Activated CD4-positive, alpha-beta T cell treated with anti-CD3 and anti-CD28 coated beads for 24 hours (primary cell): ENCODE results near the gene C10orf53.
"Not testable (repeated sequence)": the region's sequence is repeated elsewhere in the genome, so short reads cannot be mapped to it uniquely, and the experiment has no call there.

Experiments
- DNase-seq, 2 donors: peaks; one replicate each; pipeline ENCODE4 v3.0.0-alpha.2; 2020; ENCODE audit warnings: low read depth in 2 of 2

C10orf53 gene

DNA sequence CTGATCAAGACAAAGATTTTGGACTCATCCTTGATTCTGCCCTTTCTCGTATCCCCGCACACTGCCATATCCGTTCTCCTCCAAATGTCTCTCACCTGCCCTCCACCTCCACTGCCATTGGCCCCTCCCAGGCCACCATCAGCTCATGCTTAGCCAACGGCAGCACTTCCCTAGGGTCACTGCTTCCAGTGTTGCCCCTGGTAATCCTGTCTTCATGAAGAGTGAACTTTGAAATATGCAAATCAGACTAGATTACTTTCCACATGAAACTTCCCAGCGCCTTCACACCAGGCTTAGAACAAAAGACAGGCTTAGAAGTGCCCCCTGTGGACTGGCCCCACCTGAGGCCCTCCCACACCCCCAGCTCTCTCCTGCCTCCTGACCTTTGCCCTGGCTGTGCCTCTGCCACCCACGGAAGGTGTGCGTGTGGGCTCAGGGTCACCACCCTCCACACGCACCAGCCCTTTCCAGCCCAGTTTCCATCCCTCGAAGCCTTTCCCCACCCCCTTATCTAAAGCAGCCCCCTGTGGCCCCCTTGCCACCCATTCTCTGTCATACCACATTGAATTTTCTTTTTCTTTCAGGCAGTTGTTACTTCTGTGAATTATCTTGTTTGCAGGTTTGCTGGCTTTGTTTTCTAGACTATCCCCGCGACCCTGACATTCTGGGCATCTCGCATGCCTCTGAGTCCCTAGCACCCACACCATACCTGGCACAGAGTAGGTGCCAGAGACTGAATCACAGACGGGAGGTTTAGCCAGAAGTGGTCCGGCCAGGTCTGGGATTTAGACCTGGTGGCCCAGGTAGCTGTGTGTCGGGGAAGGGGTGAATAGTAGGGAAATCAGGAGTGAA lies 26.8 kb upstream of the C10orf53 start:
- DNase-seq: no peak

DNA sequence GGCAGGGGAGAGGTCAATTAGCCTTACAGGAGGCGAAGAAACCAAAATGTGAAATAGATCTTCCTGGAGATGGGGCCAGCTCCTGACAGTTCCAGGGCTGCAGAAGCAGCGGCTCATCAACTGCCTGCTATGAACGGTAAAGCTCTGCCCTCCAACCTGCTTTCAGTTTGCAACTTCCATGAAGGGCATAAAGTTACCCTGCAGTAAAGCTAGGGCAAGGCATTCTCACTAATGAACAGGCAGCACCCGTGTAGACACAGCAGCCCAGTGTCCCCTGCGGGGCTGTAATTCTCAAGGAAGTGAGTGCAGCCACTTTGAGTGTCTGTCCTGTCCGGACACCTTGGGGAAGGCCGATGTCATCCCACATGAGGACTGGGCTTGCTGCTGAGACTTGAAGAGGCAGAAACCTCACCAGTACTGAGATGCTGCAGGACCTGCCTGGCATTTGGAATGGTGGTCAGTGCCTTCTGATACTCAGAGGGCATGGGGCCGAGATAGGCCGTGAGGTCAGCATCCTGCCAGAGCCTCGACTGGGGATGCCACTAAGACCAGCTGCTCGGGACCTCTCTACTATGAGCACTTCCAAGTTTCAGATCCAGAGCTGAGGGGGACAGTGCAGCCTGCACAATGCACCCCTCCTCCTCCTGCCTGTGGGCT lies 26.1 kb upstream of the C10orf53 start:
- no peak for DNase-seq

DNA sequence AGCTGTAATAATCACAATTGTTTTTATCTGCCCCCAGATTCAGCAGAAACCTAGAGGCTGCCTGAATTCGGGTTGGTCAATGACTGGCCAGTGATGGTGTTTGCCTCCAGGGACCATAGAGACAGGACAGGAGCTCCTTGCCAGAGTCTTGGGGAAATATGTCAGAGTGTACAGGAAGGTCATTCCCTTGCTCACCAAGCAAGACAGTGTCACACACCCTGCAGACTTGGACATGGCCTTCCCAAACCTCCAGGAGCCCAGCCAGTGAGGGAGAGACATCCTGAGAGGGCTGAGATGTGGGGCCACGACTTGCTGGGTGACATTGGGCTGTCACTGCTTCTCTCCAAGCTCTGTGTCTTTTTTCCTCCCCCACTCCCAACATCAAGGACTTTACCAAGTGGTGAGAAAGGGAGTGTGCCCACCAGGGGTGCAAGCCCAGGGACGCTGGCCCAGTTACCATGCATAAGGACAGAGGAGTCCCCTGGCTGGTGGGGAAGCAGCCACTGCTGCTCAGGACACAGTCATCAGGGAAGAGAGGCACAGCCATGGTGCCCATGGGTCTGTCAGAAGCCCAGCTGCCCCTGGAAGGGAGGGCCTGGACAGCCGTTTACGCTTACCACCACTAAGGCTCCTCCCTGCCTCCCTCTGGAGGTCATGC lies 25.3 kb upstream of the C10orf53 start:
- no peak for DNase-seq

DNA sequence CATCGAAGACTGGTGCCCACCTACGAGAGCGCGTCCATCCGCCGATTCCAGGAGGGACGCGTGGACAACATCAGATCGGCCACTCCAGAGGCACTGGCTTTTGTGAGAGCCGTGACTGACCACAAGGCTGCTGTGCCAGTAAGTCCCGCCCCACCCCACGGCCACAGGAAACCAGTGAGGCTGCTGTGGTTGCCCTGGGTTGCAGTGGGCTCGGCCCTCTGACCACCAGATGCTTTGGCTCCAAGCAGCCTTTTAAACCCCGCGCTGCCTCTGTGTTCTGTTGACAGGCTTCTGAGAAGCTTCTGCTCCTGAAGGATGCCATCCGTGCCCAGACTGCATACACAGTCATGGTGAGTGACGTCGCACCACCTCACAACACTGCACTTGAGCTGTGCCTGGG lies 24.4 kb upstream of the C10orf53 start:
- no peak for DNase-seq

DNA sequence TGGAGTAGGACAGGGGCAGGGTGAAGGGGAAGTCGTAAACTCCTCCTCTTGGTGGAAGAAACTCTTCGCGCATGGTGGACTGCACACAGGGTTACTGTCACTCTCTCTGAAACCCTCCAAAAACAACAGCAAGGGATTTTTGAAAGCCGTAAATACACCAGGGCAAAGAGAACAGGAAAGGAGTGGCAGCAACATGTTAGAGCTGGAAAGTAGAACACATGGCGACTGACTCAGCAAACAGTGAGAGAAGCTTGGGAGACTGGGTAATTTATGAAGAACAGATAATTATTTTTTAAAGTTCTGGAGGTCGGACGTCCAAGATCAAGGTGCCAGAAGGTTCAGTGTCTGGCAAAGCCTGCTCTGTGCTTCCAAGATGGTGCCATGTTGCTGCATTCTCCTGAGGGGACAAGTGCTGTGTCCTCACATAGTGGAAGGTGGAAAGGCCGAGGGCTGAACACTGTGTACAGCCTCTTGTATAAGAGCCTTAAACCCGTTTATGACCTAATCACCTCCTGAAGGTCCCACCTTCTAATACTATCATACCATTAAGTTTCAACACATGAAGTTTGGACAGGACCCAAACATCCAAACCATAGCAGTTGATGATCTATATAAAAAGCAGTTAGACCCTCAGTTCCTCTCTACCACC lies 22.5 kb upstream of the C10orf53 start:
- DNase-seq: no peak

DNA sequence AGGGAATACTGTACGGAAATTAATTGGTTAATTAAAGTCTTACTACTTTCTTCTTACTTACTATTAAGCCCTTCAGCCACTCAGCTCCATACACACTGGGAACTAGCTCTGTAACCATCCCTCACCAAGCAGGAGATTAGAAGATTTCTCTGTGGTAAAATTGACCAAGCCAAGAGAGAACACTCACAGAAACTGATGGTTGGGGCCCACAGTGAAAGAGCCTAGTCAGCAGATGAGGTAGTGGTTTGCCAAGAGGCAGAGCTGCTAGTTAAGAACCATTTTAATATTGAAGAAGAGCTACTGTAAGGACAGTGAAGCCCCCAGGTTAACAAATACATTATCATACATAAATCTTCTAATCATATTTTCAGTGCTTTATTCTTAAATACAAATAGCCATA lies 21.8 kb upstream of the C10orf53 start:
- no peak for DNase-seq

DNA sequence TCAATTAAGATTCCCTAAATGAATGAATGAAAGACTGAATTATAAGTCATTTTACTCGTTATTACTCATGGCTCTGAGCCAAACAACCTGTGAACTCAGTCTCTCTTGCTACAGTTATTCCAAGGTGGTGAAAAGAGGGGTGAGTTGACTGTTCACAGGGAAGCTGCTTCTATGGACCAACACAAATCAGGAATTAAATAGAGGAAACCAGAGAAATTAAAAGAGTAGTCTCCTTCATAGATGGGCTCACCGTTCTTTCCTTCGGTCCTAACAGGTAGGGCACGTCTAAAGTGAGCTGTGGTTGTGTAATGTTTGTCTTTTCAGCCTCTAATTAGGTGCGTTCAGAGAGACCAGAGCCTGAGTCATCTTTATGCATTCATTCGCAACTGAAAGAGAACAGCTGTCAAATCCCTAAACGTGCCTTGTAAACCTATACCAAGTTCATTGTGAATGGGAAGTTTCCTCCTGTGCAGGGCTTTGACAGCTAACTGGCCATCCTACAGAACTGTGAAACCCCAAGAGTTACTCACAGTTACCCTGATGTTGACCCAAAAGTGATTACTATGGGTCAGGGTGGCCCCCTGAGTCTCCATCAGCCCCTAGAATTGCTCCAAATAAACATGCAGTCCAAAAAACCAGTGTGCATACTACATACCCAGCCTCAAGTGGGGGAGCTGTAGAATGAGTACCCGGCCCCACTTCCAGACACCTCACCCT lies 18.2 kb upstream of the C10orf53 start:
- no peak for DNase-seq

DNA sequence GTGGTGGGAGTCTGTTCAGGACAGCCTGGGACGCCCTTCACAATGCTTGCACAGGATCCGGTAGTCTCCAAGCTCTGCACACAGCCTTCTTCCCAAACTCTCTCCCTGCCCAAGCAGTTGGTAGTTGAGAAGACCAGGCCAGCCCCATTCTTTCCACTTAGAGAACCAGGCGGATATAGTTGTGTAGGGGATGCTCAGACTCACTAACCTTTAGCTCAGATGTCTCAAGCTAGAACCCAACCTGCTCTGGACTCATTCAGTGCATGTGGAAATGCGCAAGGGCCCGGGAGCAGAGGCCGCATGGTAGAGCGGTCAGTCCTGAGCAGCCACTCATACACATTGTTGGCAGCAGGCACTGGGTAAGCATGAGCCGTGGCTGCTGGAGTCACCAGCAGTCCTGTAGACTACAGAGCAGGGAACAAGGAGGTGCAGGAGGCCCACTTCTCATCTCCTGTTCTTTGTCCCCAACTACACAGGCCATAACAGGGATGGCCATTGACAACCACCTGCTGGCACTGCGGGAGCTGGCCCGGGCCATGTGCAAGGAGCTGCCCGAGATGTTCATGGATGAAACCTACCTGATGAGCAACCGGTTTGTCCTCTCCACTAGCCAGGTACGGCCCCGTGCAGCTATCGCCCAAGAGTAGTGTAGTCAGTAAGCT lies 17.2 kb upstream of the C10orf53 start:
- no peak for DNase-seq

DNA sequence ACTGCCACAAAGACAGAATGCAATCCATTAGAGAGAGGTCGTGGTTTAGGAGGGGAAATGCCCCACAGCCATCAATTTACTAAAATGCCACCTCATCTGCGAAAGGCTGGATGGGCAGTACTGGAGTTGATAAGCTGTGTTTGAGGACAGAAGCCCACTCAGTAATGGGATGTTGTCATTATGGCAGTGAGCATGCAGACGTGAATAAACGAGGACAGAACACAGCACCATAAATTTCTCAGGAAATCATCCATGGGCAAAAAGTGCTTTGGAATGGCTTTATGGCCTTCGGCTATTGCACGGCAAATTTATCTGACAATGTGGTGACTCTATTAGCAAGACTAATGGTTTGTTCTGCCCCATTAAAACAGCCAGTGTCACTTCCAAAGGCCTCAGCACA lies 15.9 kb upstream of the C10orf53 start:
- DNase-seq: no peak

DNA sequence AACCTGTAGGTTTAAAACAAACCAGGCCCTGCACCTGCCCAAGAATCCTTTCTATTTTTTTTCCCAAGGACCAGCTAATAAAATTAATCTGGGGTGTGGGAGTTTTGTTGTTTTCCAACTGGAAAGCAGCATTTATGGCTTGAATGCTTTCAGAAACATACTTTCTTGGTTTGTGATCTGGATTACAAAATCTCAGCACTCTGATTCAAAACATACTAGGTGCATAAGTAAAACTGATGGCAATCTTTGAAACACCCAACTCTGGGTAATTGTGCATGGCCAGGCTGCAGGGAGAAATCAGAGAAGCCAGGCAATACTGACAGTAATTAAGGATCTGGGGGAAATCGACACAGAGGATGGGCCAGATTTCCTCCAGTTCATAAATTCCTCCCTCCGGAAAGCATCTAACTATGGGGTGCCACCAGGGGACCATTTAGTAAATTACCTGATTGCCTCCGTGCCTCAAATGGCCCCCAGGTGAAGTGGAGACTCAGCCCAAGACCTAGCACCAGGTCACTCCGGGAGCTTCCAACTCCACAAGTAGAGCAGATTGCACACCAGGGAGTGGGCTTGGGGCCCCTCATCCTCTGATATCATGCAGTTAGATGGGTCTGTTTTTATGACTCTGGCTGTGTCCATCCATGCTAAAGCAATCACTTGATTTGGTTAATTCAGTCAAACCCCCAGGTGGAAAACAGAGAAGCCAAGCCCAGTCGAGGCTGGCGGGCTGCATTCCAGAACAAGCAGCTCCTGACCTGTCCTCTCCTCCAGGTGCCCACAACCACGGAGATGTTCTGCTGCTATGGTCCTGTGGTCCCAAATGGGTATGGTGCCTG lies 15.2 kb upstream of the C10orf53 start:
- no peak for DNase-seq

DNA sequence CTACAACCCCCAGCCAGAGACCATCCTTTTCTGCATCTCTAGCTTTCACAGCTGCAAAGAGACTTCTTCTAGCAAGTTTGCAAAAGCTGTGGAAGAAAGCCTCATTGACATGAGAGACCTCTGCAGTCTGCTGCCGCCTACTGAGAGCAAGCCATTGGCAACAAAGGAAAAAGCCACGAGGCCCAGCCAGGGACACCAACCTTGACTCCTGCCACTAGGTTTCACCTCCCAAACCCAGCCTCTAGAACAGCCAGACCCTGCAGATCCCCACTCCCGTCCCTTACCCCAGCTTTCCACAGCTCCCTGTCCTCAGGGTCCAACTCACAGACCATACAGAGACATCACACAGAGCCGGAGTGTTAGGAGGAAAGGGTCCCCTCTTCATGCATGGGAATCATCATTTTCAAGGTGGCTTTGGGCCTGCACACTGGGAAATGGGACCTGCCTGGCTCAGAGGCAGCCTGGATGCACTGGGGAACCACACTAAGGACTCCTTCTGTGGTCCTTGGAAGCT lies 14.6 kb upstream of the C10orf53 start:
- no peak for DNase-seq

DNA sequence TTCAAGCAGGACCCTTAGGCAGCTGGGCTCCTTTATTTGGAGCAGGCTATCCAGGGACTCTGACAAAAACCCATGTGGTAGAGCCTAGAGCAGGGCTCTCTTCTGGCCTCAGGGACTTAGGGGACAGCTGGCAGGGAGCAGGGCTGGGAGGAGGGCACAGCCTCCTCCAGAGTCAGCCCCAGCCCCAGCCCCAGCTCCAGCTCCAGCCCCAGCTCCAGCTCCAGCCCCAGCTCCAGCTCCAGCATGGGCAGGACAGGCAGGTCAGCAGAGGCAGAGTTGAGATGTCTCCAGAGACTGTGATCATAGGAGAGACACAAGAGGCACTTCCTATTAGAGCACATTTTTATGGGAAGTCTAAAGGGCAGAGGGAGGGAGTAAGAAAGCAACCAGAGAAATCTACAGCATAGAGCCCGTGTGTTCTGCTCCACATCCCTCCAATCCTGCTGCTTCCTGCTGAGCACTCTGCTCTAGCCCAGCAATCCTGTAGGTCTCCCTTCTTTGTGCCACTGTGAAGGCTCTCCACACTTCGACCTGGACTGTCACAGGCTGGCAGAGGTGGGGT lies 13.3 kb upstream of the C10orf53 start:
- no peak for DNase-seq

DNA sequence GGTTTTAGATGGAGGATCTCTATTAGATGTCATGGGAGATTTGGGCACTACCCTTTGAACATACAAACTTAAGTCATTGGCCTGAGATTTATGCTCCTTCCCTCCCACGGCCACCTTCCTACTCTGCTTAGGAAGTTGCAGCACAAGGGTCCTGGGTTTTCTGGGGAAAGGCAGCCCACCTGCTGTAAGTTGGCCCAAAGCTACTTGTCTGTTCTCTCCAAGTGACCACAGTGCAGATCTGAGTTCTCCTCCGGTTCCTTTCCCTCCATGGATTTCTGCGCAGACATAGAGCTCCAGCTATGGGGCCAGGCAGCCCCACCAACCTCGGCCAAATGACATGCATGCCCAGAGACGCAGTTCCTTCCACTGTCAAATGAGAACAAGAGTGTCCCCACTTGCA lies 12.8 kb upstream of the C10orf53 start:
- DNase-seq: no peak

DNA sequence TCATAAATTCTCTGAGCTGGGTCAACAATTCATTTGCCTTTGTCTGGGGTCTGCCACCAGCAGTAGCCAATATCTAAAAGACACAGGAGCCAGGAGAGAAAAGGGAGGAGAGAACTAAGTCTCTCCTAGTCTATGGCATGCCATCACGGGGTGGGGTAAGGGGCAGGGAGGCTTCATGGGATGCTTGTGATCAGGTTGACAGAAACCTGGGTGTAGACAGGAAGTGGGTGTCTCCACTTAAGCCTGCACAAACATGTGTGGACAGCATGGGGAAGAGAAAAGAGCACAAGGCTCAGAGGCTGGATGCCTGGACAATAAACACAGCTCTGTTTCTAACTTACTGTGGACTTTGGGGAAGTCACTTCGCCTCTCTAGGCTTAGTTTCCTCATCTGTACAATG lies 11.5 kb upstream of the C10orf53 start:
- no peak for DNase-seq

DNA sequence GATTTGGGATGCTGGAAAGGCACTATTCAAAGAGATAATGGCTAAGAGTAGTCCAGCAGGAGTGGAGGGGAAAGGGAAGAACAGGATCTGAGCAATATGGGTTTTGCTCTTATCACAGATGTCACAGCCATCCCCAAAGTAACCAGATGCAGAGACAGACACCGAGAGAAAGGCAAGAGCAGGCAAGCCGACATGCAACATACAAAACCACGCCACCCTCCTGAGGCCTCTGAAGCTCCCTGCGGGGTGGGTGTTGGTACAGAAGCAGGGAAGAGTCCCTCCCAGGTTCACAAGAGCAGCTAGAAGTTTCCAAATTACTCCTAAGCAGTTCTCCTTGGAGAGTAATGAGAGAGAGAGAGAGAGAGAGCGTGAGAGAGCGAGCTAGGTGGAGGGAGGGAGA lies 10.8 kb upstream of the C10orf53 start:
- DNase-seq: no peak

DNA sequence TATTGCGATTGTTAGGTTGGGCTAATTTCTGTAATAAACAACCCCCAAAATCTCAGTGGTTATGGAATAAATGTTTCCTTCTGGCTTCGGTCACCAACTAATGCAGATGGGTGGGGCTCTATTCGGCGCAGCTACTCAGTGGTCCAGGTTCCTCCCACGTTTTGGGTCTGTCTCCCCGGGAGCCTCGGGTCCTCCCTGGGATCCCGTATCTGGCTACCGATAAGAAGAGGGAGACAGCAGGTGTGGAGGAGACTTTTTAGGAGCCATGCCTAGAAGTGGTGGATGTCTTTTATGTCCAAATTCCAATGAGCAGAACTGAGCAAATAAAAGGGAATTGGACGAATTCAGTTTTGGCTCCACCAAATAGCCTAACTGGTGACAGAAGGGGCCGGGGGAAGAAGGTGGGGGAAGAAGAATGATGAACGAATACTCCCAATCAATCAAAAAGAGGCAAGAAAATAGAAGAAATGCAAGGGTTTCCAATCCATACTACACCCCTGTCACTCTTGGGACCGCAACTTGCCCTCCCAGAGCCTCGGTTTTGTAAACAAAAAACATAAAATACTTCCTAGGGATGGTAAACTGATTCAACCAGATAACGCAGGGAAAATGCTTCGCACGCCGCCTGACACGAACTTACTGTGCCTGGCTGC lies 498 bp upstream of the C10orf53 start:
- DNase-seq: no peak

DNA sequence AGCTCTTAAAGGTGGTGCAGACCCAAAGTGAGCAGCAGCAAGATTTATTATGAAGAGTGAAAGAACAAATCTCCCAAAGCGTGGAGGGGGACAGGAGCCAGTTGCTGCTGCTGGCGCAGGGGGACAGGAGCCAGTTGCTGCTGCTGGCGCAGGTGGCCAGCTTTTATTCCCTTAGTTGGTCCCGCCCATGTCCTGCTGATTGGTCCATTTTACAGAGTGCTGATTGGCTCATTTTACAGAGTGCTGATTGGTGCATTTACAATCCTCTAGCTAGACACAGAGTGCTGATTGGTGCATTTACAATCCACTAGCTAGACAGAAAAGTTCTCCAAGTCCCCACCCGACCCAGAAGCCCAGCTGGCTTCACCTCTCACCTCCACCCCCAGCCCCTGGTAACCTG lies 3.0 kb downstream of the C10orf53 start:
- DNase-seq: not testable (repeated sequence)

DNA sequence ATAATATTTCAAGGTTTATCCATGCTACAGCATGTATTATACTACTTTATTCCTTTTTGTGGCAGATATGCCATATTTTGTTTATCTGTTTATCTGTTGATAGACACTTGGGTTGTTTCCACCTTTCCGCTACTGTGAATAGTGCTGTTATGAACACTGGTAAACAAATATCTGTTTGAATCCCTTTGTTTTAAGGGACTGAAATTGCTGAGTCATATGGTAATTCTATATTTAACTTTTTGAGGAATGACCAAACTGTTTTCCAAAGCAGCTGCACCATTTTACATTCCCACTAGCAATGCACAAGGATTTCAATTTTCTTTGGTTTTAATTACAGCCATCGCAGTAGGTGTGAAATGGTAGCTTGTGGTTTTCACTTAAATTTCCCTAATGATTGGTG lies 3.4 kb downstream of the C10orf53 start:
- no peak for DNase-seq

DNA sequence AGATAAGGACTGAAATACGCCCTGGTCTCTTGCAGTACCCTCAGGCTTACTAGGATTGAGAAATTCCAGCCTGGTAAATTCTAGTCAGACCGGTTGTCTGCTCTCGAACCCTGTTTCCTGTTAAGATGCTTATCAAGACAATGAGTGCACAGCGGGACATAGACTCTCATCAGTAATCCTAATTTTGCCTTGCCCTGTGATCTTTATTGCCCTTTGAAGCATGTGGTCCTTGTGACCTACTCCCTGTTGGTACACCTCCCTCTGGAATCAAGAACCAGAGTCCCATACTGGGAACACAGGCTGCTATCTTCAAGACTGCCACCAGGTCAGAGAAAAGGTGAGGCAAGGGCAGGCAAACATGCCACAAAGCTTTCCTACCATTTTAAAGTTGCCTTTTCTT lies 7.2 kb downstream of the C10orf53 start:
- DNase-seq: no peak
